HG02884 (cell line): ENCODE measurements around the gene F5.
A peak's percentile ranks its signal among the peaks of the same experiment; 100 is the strongest.
"Not testable (repeated sequence)": the region's sequence is repeated elsewhere in the genome, so short reads cannot be mapped to it uniquely, and the experiment has no call there.

Experiments
- ATAC-seq: cut with Tn5 transposase; IDR thresholded peaks from one replicate; pipeline ENCODE4 v1.9.1; 2021; ENCODE audit warnings: mild to moderate bottlenecking, moderate library complexity; ENCODE audit not compliant: unreplicated experiment

Gene F5

GRCh38 chr1:169546087-169546995 lies 39.9 kb downstream of the F5 start:
- peak; percentile 69 for ATAC-seq

- ATAC-seq = no peak
Observed at GRCh38 chr1:169545472-169545871, 40.8 kb downstream of the F5 start.

- no peak for ATAC-seq
Observed at GRCh38 chr1:169538998-169539871, 47.0 kb downstream of the F5 start.

GRCh38 chr1:169534653-169535052 lies 51.6 kb downstream of the F5 start:
- no peak for ATAC-seq

GRCh38 chr1:169533528-169534190 lies 52.6 kb downstream of the F5 start:
- ATAC-seq = not testable (repeated sequence)

- no peak for ATAC-seq
Observed at GRCh38 chr1:169530448-169530847, 55.8 kb downstream of the F5 start.

GRCh38 chr1:169529068-169529642 lies 57.1 kb downstream of the F5 start:
- ATAC-seq = peak; percentile 38

- ATAC-seq = peak; percentile 79
Observed at GRCh38 chr1:169528215-169529067, 57.8 kb downstream of the F5 start.

- ATAC-seq = no peak
Observed at GRCh38 chr1:169527451-169528214, 58.6 kb downstream of the F5 start.

- no peak for ATAC-seq
Observed at GRCh38 chr1:169527001-169527400, 59.3 kb downstream of the F5 start.

- no peak for ATAC-seq
Observed at GRCh38 chr1:169526120-169526832, 60.0 kb downstream of the F5 start.

GRCh38 chr1:169525391-169525790 lies 60.9 kb downstream of the F5 start:
- no peak for ATAC-seq

GRCh38 chr1:169523904-169524303 lies 62.4 kb downstream of the F5 start:
- ATAC-seq = no peak

GRCh38 chr1:169521226-169521625 lies 65.1 kb downstream of the F5 start:
- ATAC-seq = no peak

GRCh38 chr1:169517558-169518186 lies 68.6 kb downstream of the F5 start:
- ATAC-seq = no peak

- no peak for ATAC-seq
Observed at GRCh38 chr1:169515641-169516040, 70.6 kb downstream of the F5 start.

GRCh38 chr1:169514566-169515270 lies 71.6 kb downstream of the F5 start:
- no peak for ATAC-seq
